ENCODE results near the gene MYB.

GRCh38 chr6:135251498-135252441 is 70.7 kb downstream of the MYB start:
- TF ChIP-seq CTCF (IDR thresholded peaks at IDR 0.05; ENCODE audit: extremely low read depth in 1 of 2, insufficient read depth in 1 of 2, low read depth in 1 of 2, low read length in 2 of 2) (no peak), JUN (IDR thresholded peaks at IDR 0.05; ENCODE audit: borderline replicate concordance, insufficient read depth, insufficient read length, low read depth) (no peak), MAX (IDR thresholded peaks at IDR 0.05; ENCODE audit: insufficient read depth, insufficient read length) (no peak), POLR2AphosphoS5 (IDR thresholded peaks at IDR 0.05; ENCODE audit: insufficient read depth, low read depth, low read length) (no peak), EZH2 (IDR thresholded peaks at IDR 0.05; ENCODE audit: borderline replicate concordance, low read depth, low read length, severe bottlenecking) (no peak), POLR2A (IDR thresholded peaks at IDR 0.05; ENCODE audit: low read depth, low read length) (no peak), GATA2 (IDR thresholded peaks at IDR 0.05; ENCODE audit: insufficient read depth, insufficient read length, low read depth, low read length) (no peak), MYC (IDR thresholded peaks at IDR 0.05; ENCODE audit: low read depth, low read length) (no peak)

All from endothelial cell of umbilical vein (primary cell).